NCI-H2196 treated with DMSO at 0.1 percent for 48 hours (cell line): ENCODE measurements around the gene P4HA3.

Experiments
- DNase-seq: peaks from one replicate; lab custom pipeline; 2025; ENCODE audit not compliant: unreplicated experiment; lab: John Stamatoyannopoulos, UW

Gene P4HA3

GRCh38 chr11:74268456-74268855, 43.0 kb downstream of the P4HA3 start:
- no peak for DNase-seq

- no peak for DNase-seq
These were observed 44.4 kb downstream of the P4HA3 start for GRCh38 chr11:74267014-74267413.

- no peak for DNase-seq
These were observed 46.2 kb downstream of the P4HA3 start for GRCh38 chr11:74265256-74265655.

GRCh38 chr11:74262725-74263124, 48.7 kb downstream of the P4HA3 start:
- no peak for DNase-seq

GRCh38 chr11:74257959-74258553, 53.4 kb downstream of the P4HA3 start:
- peak; percentile 18 for DNase-seq

- DNase-seq: no peak
These were observed 54.9 kb downstream of the P4HA3 start for GRCh38 chr11:74256378-74257133.

GRCh38 chr11:74255741-74256375, 55.6 kb downstream of the P4HA3 start:
- peak; percentile 60 for DNase-seq

- no peak for DNase-seq
These were observed 58.1 kb downstream of the P4HA3 start for GRCh38 chr11:74253361-74253760.

GRCh38 chr11:74249496-74249895, 61.9 kb downstream of the P4HA3 start:
- no peak for DNase-seq

GRCh38 chr11:74248469-74248868, 63.0 kb downstream of the P4HA3 start:
- DNase-seq: no peak

- no peak for DNase-seq
These were observed 73.2 kb downstream of the P4HA3 start for GRCh38 chr11:74238243-74238642.

- no peak for DNase-seq
These were observed 73.9 kb downstream of the P4HA3 start for GRCh38 chr11:74237541-74237940.

GRCh38 chr11:74235121-74235520, 76.3 kb downstream of the P4HA3 start:
- no peak for DNase-seq

GRCh38 chr11:74233683-74234082, 77.8 kb downstream of the P4HA3 start:
- no peak for DNase-seq

- no peak for DNase-seq
These were observed 79.0 kb downstream of the P4HA3 start for GRCh38 chr11:74232311-74232950.

- no peak for DNase-seq
These were observed 84.5 kb downstream of the P4HA3 start for GRCh38 chr11:74226907-74227306.

GRCh38 chr11:74225565-74225964, 85.9 kb downstream of the P4HA3 start:
- no peak for DNase-seq

GRCh38 chr11:74221816-74222215, 89.6 kb downstream of the P4HA3 start:
- DNase-seq: no peak

GRCh38 chr11:74220376-74220775, 91.1 kb downstream of the P4HA3 start:
- no peak for DNase-seq
